Stomach (tissue), 4 donors: ENCODE measurements around the gene ELOVL1.

Experiments
- CTCF ChIP-seq, 7 experiments: fragments of 450-650 bp in 4 of 7; fragments of 200-600 bp in 3 of 7; sonication (generic) in 3 of 7; IDR thresholded peaks; one replicate each; pipeline ENCODE4 v1.5.1; 2016 to 2019; ENCODE audit warnings: antibody characterized with exemption in 7 of 7, control low read depth in 2 of 7, mild to moderate bottlenecking in 1 of 7
- EP300 ChIP-seq: sonication (generic); formaldehyde crosslinking; IDR thresholded peaks from one replicate; pipeline ENCODE4 v1.6.1; 2017; ENCODE audit warnings: antibody characterized with exemption
- POLR2AphosphoS5 ChIP-seq, 3 donors: sonication (generic); formaldehyde crosslinking; IDR thresholded peaks; one replicate each; pipeline ENCODE4 v1.6.1; 2016; ENCODE audit warnings: antibody characterized with exemption in 3 of 3

DNA sequence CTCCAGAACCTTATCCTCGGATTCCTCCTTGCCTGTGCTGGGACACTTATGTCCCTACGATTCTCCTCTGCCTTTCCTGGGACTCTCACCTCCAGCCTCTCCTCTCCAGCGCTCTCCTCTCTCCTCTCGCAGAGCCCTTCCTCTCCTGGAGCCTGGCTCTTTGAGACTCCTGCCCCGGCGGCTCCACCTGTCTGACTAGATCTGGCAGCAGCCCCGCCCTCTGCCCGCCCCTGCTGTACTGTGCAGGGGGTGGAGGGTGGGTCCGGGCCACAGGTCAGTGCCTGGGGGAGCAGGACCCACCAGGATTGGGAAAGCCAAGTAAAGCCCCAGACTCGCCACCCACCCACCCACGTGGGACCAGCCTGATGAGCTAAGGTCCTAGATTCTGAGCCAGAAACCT, 1.6 kb downstream of the ELOVL1 start:
- no peak for TF ChIP-seq CTCF (IDR thresholded peaks at IDR 0.05)
- peak in 2 of 3 donors; percentile 54 to 85 for TF ChIP-seq POLR2AphosphoS5 (IDR thresholded peaks at IDR 0.05)
- no peak for TF ChIP-seq EP300
